ENCODE results near the gene FDPS.

DNA sequence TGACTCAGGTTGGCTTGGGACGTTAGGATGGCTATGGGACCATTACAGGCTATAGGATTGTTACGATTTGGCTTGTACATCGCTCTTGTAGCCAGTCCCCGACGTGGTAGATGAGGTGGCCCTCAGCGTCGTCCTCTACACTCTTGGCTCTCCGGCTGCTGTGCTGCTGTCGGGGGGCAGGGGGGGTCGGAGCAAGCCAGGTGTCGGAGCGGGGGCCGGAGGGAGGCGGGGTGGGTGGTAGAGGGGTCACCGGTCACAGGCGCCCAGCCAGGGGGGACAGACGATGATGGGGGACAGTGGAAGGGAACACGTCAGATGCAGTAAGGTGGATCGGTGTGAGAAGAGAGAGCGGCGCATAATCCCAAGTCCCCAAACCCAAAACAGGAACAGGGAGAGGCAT, 40.0 kb upstream of the FDPS start:
- no peak for TF ChIP-seq TAF1 (IDR thresholded peaks at IDR 0.05; ENCODE audit: borderline replicate concordance, insufficient read depth, low read length)
- no peak for TF ChIP-seq POLR2AphosphoS5 (IDR thresholded peaks at IDR 0.05; ENCODE audit: low read depth, low read length)
- TF ChIP-seq, protein P1, sequence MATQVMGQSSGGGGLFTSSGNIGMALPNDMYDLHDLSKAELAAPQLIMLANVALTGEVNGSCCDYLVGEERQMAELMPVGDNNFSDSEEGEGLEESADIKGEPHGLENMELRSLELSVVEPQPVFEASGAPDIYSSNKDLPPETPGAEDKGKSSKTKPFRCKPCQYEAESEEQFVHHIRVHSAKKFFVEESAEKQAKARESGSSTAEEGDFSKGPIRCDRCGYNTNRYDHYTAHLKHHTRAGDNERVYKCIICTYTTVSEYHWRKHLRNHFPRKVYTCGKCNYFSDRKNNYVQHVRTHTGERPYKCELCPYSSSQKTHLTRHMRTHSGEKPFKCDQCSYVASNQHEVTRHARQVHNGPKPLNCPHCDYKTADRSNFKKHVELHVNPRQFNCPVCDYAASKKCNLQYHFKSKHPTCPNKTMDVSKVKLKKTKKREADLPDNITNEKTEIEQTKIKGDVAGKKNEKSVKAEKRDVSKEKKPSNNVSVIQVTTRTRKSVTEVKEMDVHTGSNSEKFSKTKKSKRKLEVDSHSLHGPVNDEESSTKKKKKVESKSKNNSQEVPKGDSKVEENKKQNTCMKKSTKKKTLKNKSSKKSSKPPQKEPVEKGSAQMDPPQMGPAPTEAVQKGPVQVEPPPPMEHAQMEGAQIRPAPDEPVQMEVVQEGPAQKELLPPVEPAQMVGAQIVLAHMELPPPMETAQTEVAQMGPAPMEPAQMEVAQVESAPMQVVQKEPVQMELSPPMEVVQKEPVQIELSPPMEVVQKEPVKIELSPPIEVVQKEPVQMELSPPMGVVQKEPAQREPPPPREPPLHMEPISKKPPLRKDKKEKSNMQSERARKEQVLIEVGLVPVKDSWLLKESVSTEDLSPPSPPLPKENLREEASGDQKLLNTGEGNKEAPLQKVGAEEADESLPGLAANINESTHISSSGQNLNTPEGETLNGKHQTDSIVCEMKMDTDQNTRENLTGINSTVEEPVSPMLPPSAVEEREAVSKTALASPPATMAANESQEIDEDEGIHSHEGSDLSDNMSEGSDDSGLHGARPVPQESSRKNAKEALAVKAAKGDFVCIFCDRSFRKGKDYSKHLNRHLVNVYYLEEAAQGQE (IDR thresholded peaks at IDR 0.05; ENCODE audit: insufficient read depth in 1 of 2, low read depth in 2 of 2, low read length in 2 of 2) = no peak
- no peak for TF ChIP-seq SIN3A (IDR thresholded peaks at IDR 0.05; ENCODE audit: borderline replicate concordance, insufficient read depth, low read length)
